HCT116 (cell line): Measurements from ENCODE around the gene RNF114. TPM values are rescaled to one million over a fixed set of nuclear protein-coding genes. Genes with fewer than 3 reads are reported as not detected.

Experiments used
- ATAC-seq: fragments of 200-7000 bp; cut with Tn5 transposase; 2 replicates; pipeline ENCODE4 v1.9.1; 2020; ENCODE audit warnings: mild to moderate bottlenecking, moderate library complexity
- BruUV-seq: library from RNA; stranded (reverse); fragments of 400-500 nt; replicated peaks from 2 replicates; lab custom pipeline; 2021; lab: Mats Ljungman, UMichigan
- CTCF ChIA-PET: fragments of 300-600 bp; sonication (Branson Sonifier 250); formaldehyde crosslinking; loops from one replicate; lab custom pipeline; 2021; ENCODE audit warnings: antibody characterized with exemption; lab: Charles Lee
- POLR2A ChIA-PET: fragments of 300-600, 350-600 bp; sonication (Branson Sonifier 250); formaldehyde crosslinking; loops from one replicate; lab custom pipeline; 2021; ENCODE audit warnings: antibody characterized with exemption; lab: Charles Lee
- RAD21 ChIA-PET, 2 experiments: fragments of 300-600 bp; sonication (Branson Sonifier 250); formaldehyde crosslinking; loops; one replicate each; lab custom pipeline; 2023; ENCODE audit warnings: low total read pairs in 2 of 2; ENCODE audit not compliant: uncharacterized antibody in 2 of 2, unreplicated experiment in 2 of 2, low non-redundant PET in 1 of 2; lab: Charles Lee
- DNase-seq: peaks from one replicate; pipeline ENCODE4 v3.0.0-alpha.2; 2010; ENCODE audit warnings: low read depth, low spot score
- H2AFZ ChIP-seq: fragments of 200-600 bp; shearing (Covaris generic), sonication (generic); 2 replicates; pipeline ENCODE4 v1.6.1; 2017; ENCODE audit warnings: low read depth, mixed run types, mixed read lengths, antibody characterized with exemption, low read length; ENCODE audit not compliant: poor library complexity, severe bottlenecking
- H3K27ac ChIP-seq: 2 replicates; pipeline ENCODE4 v1.5.1; 2012; ENCODE audit warnings: low read depth, low read length
- H3K27me3 ChIP-seq: fragments of 200-600 bp; sonication (generic); 2 replicates; pipeline ENCODE4 v1.6.1; 2016; ENCODE audit warnings: mixed run types, low read length, mixed read lengths; ENCODE audit not compliant: insufficient read depth
- H3K36me3 ChIP-seq, 2 experiments: fragments of 200-500 bp in 1 of 2; fragments of 200-600 bp in 1 of 2; sonication (Bioruptor generic) in 1 of 2; sonication (generic) in 1 of 2; 2 replicates each; pipeline versions ENCODE4 v1.5.1 to v1.6.1; 2014 to 2016; ENCODE audit warnings: low read length in 2 of 2, inconsistent platforms in 1 of 2, mixed read lengths in 1 of 2, mixed run types in 1 of 2; ENCODE audit not compliant: insufficient read depth in 2 of 2, control insufficient read depth in 1 of 2
- H3K4me1 ChIP-seq, 2 experiments: fragments of 200-600 bp in 1 of 2; sonication (generic) in 1 of 2; 2 replicates each; pipeline versions ENCODE4 v1.5.1 to v1.6.1; 2012 to 2017; ENCODE audit warnings: low read length in 2 of 2, inconsistent platforms in 1 of 2, mild to moderate bottlenecking in 1 of 2, mixed read lengths in 1 of 2, mixed run types in 1 of 2, moderate library complexity in 1 of 2; ENCODE audit not compliant: insufficient read depth in 2 of 2, control insufficient read depth in 1 of 2
- H3K4me2 ChIP-seq: fragments of 200-600 bp; sonication (generic); 2 replicates; pipeline ENCODE4 v1.6.1; 2017; ENCODE audit warnings: mixed run types, low read length, mixed read lengths
- H3K4me3 ChIP-seq, 2 experiments: fragments of 200-600 bp in 1 of 2; sonication (generic) in 1 of 2; replicated peaks in 1 of 2; 2 replicates each; pipeline ENCODE4 v1.5.1; 2011 to 2016; ENCODE audit warnings: low read length in 2 of 2, control low read depth in 1 of 2, low read depth in 1 of 2, mild to moderate bottlenecking in 1 of 2, mixed read lengths in 1 of 2, mixed run types in 1 of 2
- H3K79me2 ChIP-seq: fragments of 200-600 bp; sonication (generic); 2 replicates; pipeline ENCODE4 v1.6.1; 2017; ENCODE audit warnings: mild to moderate bottlenecking, mixed run types, low read length, moderate library complexity, mixed read lengths; ENCODE audit not compliant: insufficient read depth
- H3K9ac ChIP-seq: fragments of 200-600 bp; sonication (generic); 2 replicates; pipeline ENCODE4 v1.6.1; 2016; ENCODE audit warnings: low read length, mixed read lengths
- H3K9me2 ChIP-seq: fragments of 200-600 bp; sonication (generic), shearing (Covaris generic); 2 replicates; pipeline ENCODE4 v1.6.1; 2017; ENCODE audit warnings: mixed run types, mild to moderate bottlenecking, moderate library complexity; ENCODE audit not compliant: insufficient read depth
- H3K9me3 ChIP-seq, 2 experiments: fragments of 200-500 bp in 1 of 2; fragments of 200-600 bp in 1 of 2; sonication (Bioruptor generic) in 1 of 2; sonication (generic) in 1 of 2; 2 replicates each; pipeline ENCODE4 v1.6.1; 2014 to 2017; ENCODE audit warnings: low read length in 2 of 2, mixed read lengths in 2 of 2, inconsistent platforms in 1 of 2, low read depth in 1 of 2, mild to moderate bottlenecking in 1 of 2, mixed run types in 1 of 2, moderate library complexity in 1 of 2; ENCODE audit not compliant: control insufficient read depth in 1 of 2, insufficient read depth in 1 of 2
- H4K20me1 ChIP-seq: fragments of 200-600 bp; sonication (generic), shearing (Covaris generic); 2 replicates; pipeline ENCODE4 v1.6.1; 2017; ENCODE audit warnings: mixed run types, mild to moderate bottlenecking, moderate library complexity; ENCODE audit not compliant: insufficient read depth
- FOSL1 ChIP-seq: IDR thresholded peaks from 2 replicates; pipeline ENCODE4 v1.6.1; 2012; ENCODE audit warnings: low read depth
- JUND ChIP-seq: IDR thresholded peaks from 2 replicates; pipeline ENCODE4 v1.6.1; 2012
- POLR2AphosphoS5 ChIP-seq: IDR thresholded peaks from 2 replicates; pipeline ENCODE4 v1.6.1; 2011; ENCODE audit warnings: mild to moderate bottlenecking, low read depth, low read length, moderate library complexity
- RAD21 ChIP-seq: IDR thresholded peaks from 2 replicates; pipeline ENCODE4 v1.6.1; 2012; ENCODE audit warnings: low read depth, mild to moderate bottlenecking
- SP1 ChIP-seq: IDR thresholded peaks from 2 replicates; pipeline ENCODE4 v1.6.1; 2012; ENCODE audit warnings: low read depth
- YY1 ChIP-seq: IDR thresholded peaks from 2 replicates; pipeline ENCODE4 v1.6.1; 2011; ENCODE audit warnings: low read length, low read depth, moderate library complexity, mild to moderate bottlenecking; ENCODE audit not compliant: insufficient replicate concordance; ENCODE audit errors: extremely low read depth
- ZBTB33 ChIP-seq: IDR thresholded peaks from 2 replicates; pipeline ENCODE4 v1.6.1; 2011; ENCODE audit warnings: mild to moderate bottlenecking, low read length, moderate library complexity; ENCODE audit not compliant: insufficient replicate concordance; ENCODE audit errors: extremely low read depth
- ZFX ChIP-seq: fragments of 450-650 bp; IDR thresholded peaks from 2 replicates; pipeline ENCODE4 v1.6.1; 2017
- intact Hi-C: fragments of 100-400 bp; cut with micrococcal nuclease; formaldehyde crosslinking; loops from 2 replicates; pipeline ENCODE4 v1.10.0; 2022
- total RNA-seq: library from RNA; stranded (reverse); gene quantifications from one replicate; pipeline ENCODE4 v1.2.1, GENCODE V29; 2021; ENCODE audit not compliant: unreplicated experiment

The RNF114 gene
- total RNA-seq, 1 experiment from 2014 or later = 66.8 TPM

GRCh38 chr20:49901588-49901987 lies 34.6 kb upstream of the RNF114 start:
- H3K4me2 ChIP-seq = no peak overlapping the region
- H3K9me2 ChIP-seq = no peaks in the 10 kb centered on the region
- H3K9ac ChIP-seq = no peak overlapping the region
- no peak for ATAC-seq
- intact Hi-C loops = no loop called here
- CTCF ChIA-PET = interaction anchor here (1.3 kb wide), 2 partner anchors 13 to 170 kb away, joined by 3 to 4 read pairs; no protein-coding TSS in a partner anchor
- BruUV-seq = no TSS peak
- H3K36me3 ChIP-seq = peaks cover 7 to 16% of the 10 kb centered on the region in 2 experiments; a peak in 2 of 4 replicates
- no peaks in the 10 kb centered on the region for H3K4me1 ChIP-seq
- H3K27ac ChIP-seq = no peak overlapping the region
- POLR2A ChIA-PET = no interaction called here
- no peak for DNase-seq
- 0 out of 2 replicates have a peak, but pooled peaks cover 3% of the 10 kb centered on the region for H4K20me1 ChIP-seq
- RAD21 ChIA-PET = no interaction called here
- no peak overlapping the region for H2AFZ ChIP-seq
- H3K27me3 ChIP-seq = no peaks in the 10 kb centered on the region
- H3K9me3 ChIP-seq = no peaks in the 10 kb centered on the region
- no peaks in the 10 kb centered on the region for H3K79me2 ChIP-seq
- TF ChIP-seq RAD21 (no peak), POLR2AphosphoS5 (no peak), SP1 (no peak), ZFX (no peak), YY1 (no peak), ZBTB33 (no peak), FOSL1 (no peak), JUND (no peak)
- H3K4me3 ChIP-seq = no peak overlapping the region
